Stimulated activated CD8-positive, alpha-beta memory T cell treated with anti-CD3 and anti-CD28 coated beads, Interleukin-15, amount 100 ng/mL, for 24 hours (primary cell): ENCODE data around the gene TRERF1.

ENCODE experiments used
- DNase-seq: peaks from one replicate; pipeline ENCODE4 v3.0.0-alpha.2; 2020; ENCODE audit warnings: low read depth

Gene TRERF1

GRCh38 chr6:42394151-42394550 lies 57.6 kb downstream of the TRERF1 start:
- no peak for DNase-seq

GRCh38 chr6:42393339-42393738 lies 58.4 kb downstream of the TRERF1 start:
- DNase-seq, result no peak

- DNase-seq, result no peak
These were observed 58.9 kb downstream of the TRERF1 start for GRCh38 chr6:42392833-42393232.

GRCh38 chr6:42391441-42391840 lies 60.3 kb downstream of the TRERF1 start:
- DNase-seq, result no peak

GRCh38 chr6:42390228-42390934 lies 61.3 kb downstream of the TRERF1 start:
- no peak for DNase-seq

GRCh38 chr6:42389736-42390135 lies 62.0 kb downstream of the TRERF1 start:
- no peak for DNase-seq

GRCh38 chr6:42388046-42388445 lies 63.7 kb downstream of the TRERF1 start:
- no peak for DNase-seq

GRCh38 chr6:42387336-42387735 lies 64.4 kb downstream of the TRERF1 start:
- no peak for DNase-seq

GRCh38 chr6:42385339-42385738 lies 66.4 kb downstream of the TRERF1 start:
- no peak for DNase-seq

- DNase-seq, result no peak
These were observed 68.1 kb downstream of the TRERF1 start for GRCh38 chr6:42383421-42384205.

GRCh38 chr6:42381850-42382249 lies 69.9 kb downstream of the TRERF1 start:
- DNase-seq, result no peak

GRCh38 chr6:42380228-42380979 lies 71.3 kb downstream of the TRERF1 start:
- DNase-seq, result no peak

- no peak for DNase-seq
These were observed 73.2 kb downstream of the TRERF1 start for GRCh38 chr6:42378536-42378935.

GRCh38 chr6:42378125-42378524 lies 73.6 kb downstream of the TRERF1 start:
- no peak for DNase-seq

- DNase-seq, result no peak
These were observed 76.6 kb downstream of the TRERF1 start for GRCh38 chr6:42375007-42375635.

GRCh38 chr6:42374018-42374669 lies 77.6 kb downstream of the TRERF1 start:
- no peak for DNase-seq

GRCh38 chr6:42372699-42373098 lies 79.0 kb downstream of the TRERF1 start:
- DNase-seq, result no peak

- DNase-seq, result no peak
These were observed 81.3 kb downstream of the TRERF1 start for GRCh38 chr6:42370323-42370985.

GRCh38 chr6:42369568-42369967 lies 82.2 kb downstream of the TRERF1 start:
- DNase-seq, result no peak

- no peak for DNase-seq
These were observed 83.5 kb downstream of the TRERF1 start for GRCh38 chr6:42368181-42368580.

GRCh38 chr6:42367353-42368011 lies 84.2 kb downstream of the TRERF1 start:
- no peak for DNase-seq
